Measurements from ENCODE around the gene FAM53A. TPM values are rescaled to one million over a fixed set of nuclear protein-coding genes. Genes with fewer than 3 reads are reported as not detected.

FAM53A gene
- total and polyA plus RNA-seq, 10 of the 15 experiments (the other 5 are each of a cell fraction or from before 2014, with no cell fraction given) = 0.02 to 0.87 (median 0.38) TPM; not detected in 2

GRCh38 chr4:1722551-1723118 is 38.5 kb upstream of the FAM53A start:
- peak overlapping the region; percentile 83 for H2AFZ ChIP-seq (ENCODE audit: control insufficient read depth, low read depth, low read length)
- TF ChIP-seq, protein P1, sequence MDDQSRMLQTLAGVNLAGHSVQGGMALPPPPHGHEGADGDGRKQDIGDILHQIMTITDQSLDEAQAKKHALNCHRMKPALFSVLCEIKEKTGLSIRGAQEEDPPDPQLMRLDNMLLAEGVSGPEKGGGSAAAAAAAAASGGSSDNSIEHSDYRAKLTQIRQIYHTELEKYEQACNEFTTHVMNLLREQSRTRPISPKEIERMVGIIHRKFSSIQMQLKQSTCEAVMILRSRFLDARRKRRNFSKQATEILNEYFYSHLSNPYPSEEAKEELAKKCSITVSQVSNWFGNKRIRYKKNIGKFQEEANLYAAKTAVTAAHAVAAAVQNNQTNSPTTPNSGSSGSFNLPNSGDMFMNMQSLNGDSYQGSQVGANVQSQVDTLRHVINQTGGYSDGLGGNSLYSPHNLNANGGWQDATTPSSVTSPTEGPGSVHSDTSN (IDR thresholded peaks at IDR 0.05; ENCODE audit: insufficient replicate concordance, low read depth, low read length) = no peak
- TF ChIP-seq MEF2B (IDR thresholded peaks at IDR 0.05; ENCODE audit: partially characterized antibody, poor library complexity, severe bottlenecking) (no peak), POLR2A (IDR thresholded peaks at IDR 0.05; ENCODE audit: low read depth, low read length) (0 out of 2 replicates have a peak, but pooled peaks have one; percentile 21), EGR1 (IDR thresholded peaks at IDR 0.05; ENCODE audit: borderline replicate concordance in 1 of 2, low read depth in 2 of 2, low read length in 2 of 2) (peak in 1 of 2 experiments; percentile 20; a peak in 1 of 3 replicates), MTA3 (IDR thresholded peaks at IDR 0.05; ENCODE audit: borderline replicate concordance, low read length) (0 out of 2 replicates have a peak, but pooled peaks have one; percentile 4), RFX5 (IDR thresholded peaks at IDR 0.05; ENCODE audit: low read depth, low read length) (no peak), ZNF687 (IDR thresholded peaks at IDR 0.05) (no peak), RAD51 (IDR thresholded peaks at IDR 0.05) (no peak), KLF5 (IDR thresholded peaks at IDR 0.05; ENCODE audit: partially characterized antibody) (no peak), CHD4 (IDR thresholded peaks at IDR 0.05) (no peak), BCL3 (IDR thresholded peaks at IDR 0.05; ENCODE audit: borderline replicate concordance, insufficient read depth, low read depth, low read length, poor library complexity, severe bottlenecking) (no peak), RUNX3 (IDR thresholded peaks at IDR 0.05; ENCODE audit: low read length) (no peak), LARP7 (IDR thresholded peaks at IDR 0.05) (no peak)

More at GRCh38 chr4:1722551-1723118, 38.5 kb upstream of the FAM53A start:
- FAIRE-seq = no peak
- no TSS peak for BruUV-seq (replicated peaks)
- ATAC-seq = no peak
- peaks cover 27% of the 10 kb centered on the region for H3K4me1 ChIP-seq (ENCODE audit: control insufficient read depth, insufficient read depth, low read length)
- ChIA-PET SMC1A (ENCODE audit: uncharacterized antibody, unreplicated experiment) (interaction anchor here (0.6 to 11.0 kb wide), 6 partner anchors 8 to 187 kb away, joined by 3 to 132 read pairs (median 3); partner anchors contain the start of gene SLBP), POLR2A (interaction anchor here (0.6 to 3.8 kb wide), 6 partner anchors 8 to 442 kb away, joined by 3 to 34 read pairs (median 6); partner anchors contain the start of gene SLBP), CTCF (interaction anchor here (1.5 to 15.5 kb wide), 5 partner anchors 11 to 29 kb away, joined by 5 to 317 read pairs (median 8); partner anchors contain the start of gene SLBP), RAD21 (ENCODE audit: unreplicated experiment) (interaction anchor here (1.3 to 4.9 kb wide), 4 partner anchors 8 to 30 kb away, joined by 3 to 77 read pairs (median 5); partner anchors contain the start of gene SLBP)
- H4K20me1 ChIP-seq (ENCODE audit: control insufficient read depth, insufficient read depth) = peaks cover 4% of the 10 kb centered on the region
- H3K4me3 ChIP-seq = peak overlapping the region; percentile 94
- peak overlapping the region; percentile 99 for H3K4me2 ChIP-seq (ENCODE audit: control insufficient read depth, insufficient read depth)
- peaks cover 64% of the 10 kb centered on the region for H3K79me2 ChIP-seq (ENCODE audit: control insufficient read depth, insufficient read depth, low read length)
- peak overlapping the region; percentile 91 for H3K9ac ChIP-seq (ENCODE audit: control insufficient read depth, insufficient read depth, low read length)
- no peak for DNase-seq (ENCODE audit: low read depth, low spot score)
- H3K36me3 ChIP-seq (ENCODE audit: control insufficient read depth in 2 of 2, insufficient read depth in 2 of 2, low read length in 1 of 2) = peaks cover 14 to 25% of the 10 kb centered on the region in 2 experiments; a peak in 3 of 4 replicates
- intact Hi-C loops (cut with micrococcal nuclease; ENCODE audit: unreplicated experiment) (no loop called here), in situ Hi-C loops (cut with MboI) (no loop called here)
- H3K27me3 ChIP-seq (replicated peaks in 1 of 2; ENCODE audit: control insufficient read depth in 2 of 2, insufficient read depth in 2 of 2, low read length in 1 of 2) = no peaks in the 10 kb centered on the region
- WGBS (ENCODE audit: insufficient coverage, insufficient replicate concordance, low lambda C conversion rate, missing lambda C conversion rate) = 1% methylated on average over 18 of the region's 18 CpGs
- no peaks in the 10 kb centered on the region for H3K9me3 ChIP-seq (replicated peaks; ENCODE audit: control insufficient read depth, insufficient read depth, low read length)
- H3K27ac ChIP-seq (ENCODE audit: control insufficient read depth, insufficient read depth) = peak overlapping the region; percentile 81

Measured in GM12878 (cell line).